Upper lobe of left lung (tissue), 6 donors: ENCODE measurements around the gene OR11H12. TPM values are rescaled to one million over a fixed set of nuclear protein-coding genes. Genes with fewer than 3 reads are reported as not detected.
"Not testable (repeated sequence)": the region's sequence is repeated elsewhere in the genome, so short reads cannot be mapped to it uniquely, and the experiment has no call there.

ENCODE experiments used
- ATAC-seq, 2 donors: fragments of 200-7000 bp; cut with Tn5 transposase; one replicate each; pipeline ENCODE4 v1.9.1; 2022; ENCODE audit warnings: mild to moderate bottlenecking in 2 of 2, moderate library complexity in 2 of 2; ENCODE audit not compliant: low FRiP score in 2 of 2
- DNase-seq, 2 donors: peaks; one replicate each; pipeline ENCODE4 v3.0.0-alpha.2; 2019 to 2020
- H3K27ac ChIP-seq, 4 donors: fragments of 200-600 bp; sonication (generic); one replicate each; pipeline ENCODE4 v1.5.1; 2016 to 2019
- H3K27me3 ChIP-seq, 4 donors: fragments of 200-600 bp; sonication (generic); one replicate each; pipeline ENCODE4 v1.5.1; 2017 to 2019
- H3K36me3 ChIP-seq, 4 donors: fragments of 200-600 bp; sonication (generic); one replicate each; pipeline ENCODE4 v1.5.1; 2016 to 2019
- H3K4me1 ChIP-seq, 4 donors: fragments of 200-600 bp; sonication (generic); one replicate each; pipeline ENCODE4 v1.5.1; 2018 to 2019
- H3K4me3 ChIP-seq, 4 donors: fragments of 200-600 bp; sonication (generic); one replicate each; pipeline ENCODE4 v1.5.1; 2017 to 2019; ENCODE audit warnings: mild to moderate bottlenecking in 2 of 4, moderate library complexity in 1 of 4
- H3K9me3 ChIP-seq, 4 donors: fragments of 200-600 bp; sonication (generic); one replicate each; pipeline ENCODE4 v1.5.1; 2018 to 2019
- WGBS, 2 donors: methylation state at CpG; one replicate each; pipeline ENCODE4 v1.1.5; 2017 to 2018; 5-methylcytosine and 5-hydroxymethylcytosine counted together
- small RNA-seq, 4 donors: library from RNA; depleted of rRNA; stranded (forward); fragments of <200 nt; gene quantifications; one replicate each; pipeline ENCODE3, GENCODE V24; 2016
- total RNA-seq, 6 donors: library from RNA; depleted of rRNA in 4 of 6; stranded (reverse); fragments of >200 nt in 4 of 6; gene quantifications; one replicate each; pipeline versions ENCODE4 v1.1.0 to v1.2.1, GENCODE V29; 2016 to 2021
- donor health status: DM: no; HTN: no; CAD: no; lungs with moderate emphysema.
- donor health status: DM: no; HTN: yes; CAD: no; lungs with severe emphysema.

The OR11H12 gene
- not detected for total RNA-seq

GRCh38 chr14:18600817-18601216, at the start of gene OR11H12:
OR11H12 (plus strand) TSS chr14:18601117; CDS start chr14:18601117, 0 bp downstream.
- H3K4me1 ChIP-seq, H3K27me3 ChIP-seq, H3K9me3 ChIP-seq, ATAC-seq, H3K27ac ChIP-seq, DNase-seq, H3K4me3 ChIP-seq, H3K36me3 ChIP-seq: not testable (repeated sequence)
- WGBS, 2 donors = no CpG with 5 or more reads among the region's 3 CpGs

- ATAC-seq (peak in 1 of 2 donors; percentile 34), DNase-seq (peak in 1 of 2 donors; percentile 49)
- not testable (repeated sequence) for H3K27ac ChIP-seq, H3K9me3 ChIP-seq, H3K36me3 ChIP-seq, H3K27me3 ChIP-seq, H3K4me3 ChIP-seq, H3K4me1 ChIP-seq
- no CpG with 5 or more reads among the region's 31 CpGs for WGBS, 2 donors
These were observed 18.0 kb upstream of the OR11H12 start for GRCh38 chr14:18582908-18583307.

DNA sequence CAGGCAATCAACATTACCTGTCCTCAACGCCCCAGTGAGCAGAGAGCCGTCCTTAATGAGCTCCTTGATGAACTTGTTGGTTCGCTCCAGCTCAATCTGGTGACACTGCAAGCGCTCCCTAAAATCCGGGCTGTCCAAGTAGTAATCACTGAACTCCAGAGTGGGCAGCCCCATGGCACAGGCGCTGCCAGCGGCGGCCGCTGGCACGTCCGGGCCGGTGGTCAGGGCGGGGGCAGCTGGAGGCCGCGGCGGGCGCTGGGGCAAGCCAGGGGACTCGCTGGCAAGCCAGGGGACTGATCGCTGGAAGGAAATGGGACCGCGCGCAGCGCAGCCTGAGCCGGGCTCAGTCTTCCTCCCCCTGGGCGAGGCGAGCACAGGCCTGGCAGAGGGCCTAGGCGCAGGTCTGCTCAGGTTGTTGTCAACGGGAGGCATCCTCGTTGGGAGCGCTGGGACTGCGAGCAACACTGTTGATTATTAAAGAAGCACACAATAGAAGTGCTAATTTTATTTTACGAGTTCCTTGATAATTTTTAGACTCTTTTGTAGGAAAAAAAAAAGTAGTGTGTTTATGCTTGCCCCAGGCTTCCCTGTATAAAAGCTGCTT, 25.8 kb downstream of the OR11H12 start:
- H3K27me3 ChIP-seq, H3K36me3 ChIP-seq, H3K4me1 ChIP-seq, H3K9me3 ChIP-seq, H3K27ac ChIP-seq, H3K4me3 ChIP-seq: not testable (repeated sequence)
- WGBS, 2 donors = 76% methylated on average over 5 of the region's 32 CpGs; no CpG with 5 or more reads in 1 of the 2 donors
- DNase-seq (peak in 1 of 2 donors; percentile 17), ATAC-seq (peak; percentile 40 to 68)

GRCh38 chr14:18636066-18636465, 35.1 kb downstream of the OR11H12 start:
- H3K27me3 ChIP-seq, H3K36me3 ChIP-seq, H3K4me1 ChIP-seq, H3K9me3 ChIP-seq, H3K4me3 ChIP-seq, H3K27ac ChIP-seq, DNase-seq: not testable (repeated sequence)
- no CpG with 5 or more reads among the region's 11 CpGs for WGBS, 2 donors
- peak; percentile 9 to 51 for ATAC-seq

GRCh38 chr14:18638032-18638431, 37.1 kb downstream of the OR11H12 start:
- not testable (repeated sequence) for H3K36me3 ChIP-seq, H3K27ac ChIP-seq, H3K27me3 ChIP-seq, DNase-seq, H3K9me3 ChIP-seq, H3K4me3 ChIP-seq, H3K4me1 ChIP-seq, ATAC-seq

- H3K36me3 ChIP-seq, DNase-seq, H3K4me1 ChIP-seq, H3K27me3 ChIP-seq, H3K27ac ChIP-seq, H3K4me3 ChIP-seq, H3K9me3 ChIP-seq: not testable (repeated sequence)
- WGBS, 2 donors = 13 to 16% methylated on average over 3 of the region's 4 CpGs
- ATAC-seq = peak; percentile 23 to 71
These were observed 37.9 kb downstream of the OR11H12 start for GRCh38 chr14:18638785-18639184.

GRCh38 chr14:18646075-18646730, 45.3 kb downstream of the OR11H12 start:
- H3K4me3 ChIP-seq, H3K4me1 ChIP-seq, H3K27ac ChIP-seq, H3K27me3 ChIP-seq, H3K36me3 ChIP-seq, H3K9me3 ChIP-seq: not testable (repeated sequence)
- DNase-seq (peak in 1 of 2 donors; percentile 78), ATAC-seq (peak in 1 of 2 donors; percentile 43)
- 64 to 67% methylated on average over 12 to 20 of the region's 45 CpGs for WGBS, 2 donors

Small RNA genes within 50 kb of the gene (small RNA-seq; reads per million reads assigned to genes)
- gene CR383656.6 = 0 reads per million in 4 donors
- 0 reads per million in 4 donors for gene CR383656.7
- gene CR383656.9 = 0 reads per million in 4 donors
